ENCODE data around the gene TAS1R1.
"Not testable (repeated sequence)": the region's sequence is repeated elsewhere in the genome, so short reads cannot be mapped to it uniquely, and the experiment has no call there.

The TAS1R1 gene

GRCh38 chr1:6588893-6589520 is 33.9 kb downstream of the TAS1R1 start:
- no peak for DNase-seq (ENCODE audit: low read depth)

DNA sequence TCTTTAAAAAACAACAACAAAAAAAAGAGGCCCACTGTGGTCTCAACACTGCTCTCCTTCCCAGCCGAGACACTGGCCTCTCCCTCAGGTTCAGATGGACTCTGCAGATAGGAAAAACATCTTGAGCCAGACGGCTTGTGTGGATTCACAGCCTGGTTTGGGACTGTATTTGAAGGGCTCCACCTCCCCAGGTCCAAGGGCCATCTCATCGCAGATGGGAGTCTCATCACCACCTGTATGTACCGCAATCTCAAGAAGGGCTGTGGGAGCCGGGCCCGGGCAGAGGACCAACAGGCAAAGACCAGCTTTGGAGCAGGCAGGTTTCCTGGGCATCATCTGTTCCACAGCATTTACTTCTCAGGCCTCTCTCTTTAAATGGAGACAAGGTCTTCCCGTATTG is 34.9 kb downstream of the TAS1R1 start:
- DNase-seq (ENCODE audit: low read depth), result no peak

DNA sequence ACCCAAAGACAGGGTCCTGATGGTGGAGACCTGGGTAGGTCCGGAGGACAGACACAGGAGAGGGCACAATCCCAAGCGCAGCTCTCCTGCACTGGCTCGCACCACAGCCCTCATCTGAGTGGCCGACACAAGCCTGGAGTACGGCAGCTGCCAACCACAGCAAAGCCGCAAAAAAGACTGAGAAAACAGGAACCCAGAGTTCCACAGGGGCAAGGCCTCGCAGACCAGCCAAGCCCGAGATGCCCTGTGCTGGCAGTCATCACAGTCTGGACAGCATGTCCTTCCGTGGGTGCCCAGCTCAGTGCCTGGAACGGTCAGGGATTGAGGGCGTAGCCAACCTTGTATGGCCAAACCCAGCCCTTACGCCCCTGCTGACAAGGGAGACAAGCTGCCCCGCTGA is 36.1 kb downstream of the TAS1R1 start:
- DNase-seq (ENCODE audit: low read depth), result no peak

GRCh38 chr1:6591644-6592043 is 36.5 kb downstream of the TAS1R1 start:
- no peak for DNase-seq (ENCODE audit: low read depth)

- no peak for DNase-seq (ENCODE audit: low read depth)
Measured at GRCh38 chr1:6592441-6592840, 37.3 kb downstream of the TAS1R1 start.

DNA sequence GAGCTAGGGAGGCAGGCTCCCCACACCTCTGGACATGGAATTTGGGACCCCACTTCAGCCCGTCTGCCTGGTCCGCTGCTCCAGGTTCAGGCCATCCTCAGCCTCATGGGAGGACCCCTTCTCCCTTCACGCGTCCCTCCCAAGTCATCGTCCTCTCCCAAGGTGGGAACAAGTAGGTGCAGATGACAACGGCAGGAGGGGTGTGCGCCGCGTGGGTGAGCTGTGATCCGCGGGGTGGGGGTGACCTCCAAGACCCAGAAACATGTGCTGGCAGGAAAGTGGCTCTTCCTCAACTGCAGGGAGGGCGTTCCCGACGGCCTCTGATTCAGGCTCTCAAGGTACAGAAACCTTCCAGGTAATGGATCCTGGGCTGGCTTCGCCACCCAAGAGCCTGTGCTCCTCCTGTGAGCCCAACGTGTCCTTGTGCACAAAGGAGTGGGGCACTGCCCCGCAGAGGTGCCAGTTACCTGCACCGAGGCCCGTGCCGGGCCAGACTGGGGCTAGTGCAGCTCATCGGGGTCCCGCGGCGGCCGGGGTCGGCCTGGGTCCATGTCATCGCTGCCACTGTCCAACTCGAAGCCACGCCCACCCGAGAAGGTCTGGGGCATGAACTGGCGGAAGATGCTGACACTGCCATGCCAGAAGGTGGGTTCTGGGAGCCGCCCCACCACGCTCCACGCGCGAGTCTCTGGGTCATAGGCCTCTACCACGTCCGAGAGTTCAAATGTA is 37.9 kb downstream of the TAS1R1 start:
- no peak for DNase-seq (ENCODE audit: low read depth)

DNA sequence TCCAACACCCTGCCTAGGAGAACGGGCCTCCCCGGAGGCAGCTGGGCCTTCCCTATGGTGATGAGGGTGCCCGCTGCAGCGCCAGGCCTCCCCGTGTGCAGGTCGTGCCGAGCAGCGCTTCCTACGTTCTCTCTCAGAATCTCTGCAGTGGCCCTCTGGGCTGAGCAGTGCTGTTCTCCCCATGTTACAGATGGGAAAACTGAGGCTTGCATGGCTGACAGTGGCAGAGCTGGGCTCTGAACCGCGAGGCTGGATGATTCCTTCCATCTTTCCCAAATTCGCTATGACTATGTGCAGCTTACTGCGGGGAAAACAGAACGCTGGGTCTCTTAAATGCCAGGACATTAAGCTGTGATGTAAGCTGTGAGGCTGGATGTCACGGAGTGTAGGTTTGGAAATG is 38.7 kb downstream of the TAS1R1 start:
- DNase-seq (ENCODE audit: low read depth), result no peak

DNA sequence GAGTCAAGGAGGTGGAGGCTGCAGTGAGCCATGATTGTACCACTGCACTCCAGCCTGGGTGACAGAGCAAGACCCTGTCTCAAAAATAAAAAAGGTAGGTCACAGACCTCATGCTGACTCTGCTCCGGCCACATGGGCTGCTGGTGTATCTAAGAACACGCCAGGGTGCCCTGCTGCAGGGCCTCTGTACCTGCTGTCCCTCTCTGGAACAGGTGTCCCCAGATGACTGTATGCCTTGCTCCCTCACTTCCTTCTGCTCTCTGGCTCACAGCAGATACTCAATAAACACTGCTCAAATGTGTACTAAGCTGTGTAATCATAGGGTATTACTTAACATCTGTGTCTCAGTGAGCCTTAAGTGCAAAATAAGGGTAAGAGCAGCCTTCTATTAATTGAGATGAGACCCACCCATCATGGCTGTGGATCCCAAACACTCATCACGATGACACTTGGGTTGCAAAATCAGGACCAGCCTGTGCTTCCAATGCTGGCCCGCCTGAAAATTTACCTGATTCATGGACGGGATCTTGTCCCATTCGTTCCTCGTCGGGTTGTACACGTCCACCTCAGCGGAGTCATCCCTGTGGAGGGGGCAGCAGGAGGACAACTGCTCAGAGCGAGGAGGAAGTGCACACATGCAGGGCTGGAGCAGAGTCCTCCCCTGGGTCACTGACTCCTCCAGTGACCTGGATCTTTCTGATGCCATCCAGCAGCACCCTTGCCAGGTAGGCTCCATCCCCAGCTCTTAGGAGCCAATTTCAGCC is 40.1 kb downstream of the TAS1R1 start:
- DNase-seq (ENCODE audit: low read depth), result no peak

DNA sequence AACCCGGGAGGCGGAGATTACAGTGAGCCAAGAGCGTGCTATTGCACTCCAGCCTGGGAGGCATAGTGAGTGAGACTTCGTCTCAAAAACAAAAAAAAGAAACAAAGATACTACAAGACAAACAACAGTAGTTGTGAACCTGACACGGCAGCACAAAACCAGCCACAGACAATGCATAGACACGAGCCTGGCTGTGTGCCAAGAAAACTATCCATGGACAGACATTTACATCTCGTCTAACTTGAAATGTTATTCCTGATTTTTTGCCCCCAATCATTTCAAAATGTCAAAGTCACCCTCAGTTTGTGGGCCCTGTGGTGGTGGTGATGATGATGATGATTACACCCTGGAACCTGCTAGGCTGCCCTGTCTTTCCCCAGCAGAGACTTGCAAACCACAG is 41.2 kb downstream of the TAS1R1 start:
- DNase-seq (ENCODE audit: low read depth), result no peak

GRCh38 chr1:6596886-6597776 is 42.0 kb downstream of the TAS1R1 start:
- no peak for DNase-seq (ENCODE audit: low read depth)

GRCh38 chr1:6597777-6598131 is 42.6 kb downstream of the TAS1R1 start:
- DNase-seq (ENCODE audit: low read depth), result no peak

DNA sequence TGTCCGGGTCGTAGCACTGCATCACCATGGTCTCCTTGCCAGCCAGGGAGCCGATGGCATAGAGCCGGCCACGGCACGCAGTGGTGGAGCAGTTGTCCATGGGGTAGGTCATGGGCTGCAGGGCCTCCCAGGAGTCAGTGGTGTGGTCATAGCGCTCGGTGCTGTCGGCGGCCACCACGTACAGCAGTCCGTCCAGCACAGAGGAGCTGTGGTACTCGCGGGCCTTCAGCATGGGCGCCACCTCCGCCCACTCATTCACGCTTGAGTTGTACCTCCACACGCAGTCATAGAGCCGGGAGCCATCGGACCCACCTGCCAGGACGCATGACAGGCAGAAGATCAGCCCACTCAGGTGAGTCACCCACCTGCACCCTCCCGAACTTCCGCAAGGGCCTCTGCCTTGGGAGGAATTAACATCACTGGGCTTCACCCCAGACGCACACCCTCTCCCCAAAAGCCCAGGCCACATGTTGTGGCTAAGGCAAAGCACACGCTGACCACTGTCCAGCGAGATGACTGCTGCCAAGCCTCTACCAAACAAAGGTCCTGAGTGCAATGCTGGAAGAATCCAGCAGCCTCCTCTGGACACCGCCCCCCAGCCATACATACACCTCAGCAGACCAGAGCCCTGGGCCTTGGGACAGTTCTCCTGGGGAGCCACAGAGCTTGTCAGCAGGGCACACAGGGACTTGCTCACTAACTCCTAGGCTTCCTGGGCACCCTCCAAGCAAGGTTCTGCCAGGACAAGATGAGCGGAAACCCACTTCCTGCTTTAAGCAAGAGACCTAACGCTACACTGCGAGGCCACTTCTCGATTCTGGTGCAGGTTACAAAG is 44.3 kb downstream of the TAS1R1 start:
- peak; percentile 49 for DNase-seq (ENCODE audit: low read depth)

DNA sequence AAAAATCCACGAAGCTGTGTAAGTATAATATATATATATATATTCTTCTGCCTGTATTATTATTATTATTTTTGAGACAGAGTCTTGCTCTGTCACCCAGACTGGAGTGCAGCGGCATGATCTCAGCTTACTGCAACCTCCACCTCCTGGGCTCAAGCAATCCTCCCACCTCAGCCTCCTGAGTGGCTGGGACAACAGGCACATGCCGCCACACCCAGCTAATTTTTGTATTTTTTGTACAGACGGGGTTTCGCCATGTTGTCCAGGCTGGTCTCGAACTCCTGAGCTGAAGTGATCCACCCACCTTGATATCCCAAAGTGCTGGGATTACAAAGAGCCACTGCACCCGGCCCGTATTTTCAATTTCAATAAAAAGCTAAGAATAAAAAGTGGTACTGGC is 44.9 kb downstream of the TAS1R1 start:
- not testable (repeated sequence) for DNase-seq (ENCODE audit: low read depth)

GRCh38 chr1:6600410-6601048 is 45.4 kb downstream of the TAS1R1 start:
- DNase-seq (ENCODE audit: low read depth), result no peak

DNA sequence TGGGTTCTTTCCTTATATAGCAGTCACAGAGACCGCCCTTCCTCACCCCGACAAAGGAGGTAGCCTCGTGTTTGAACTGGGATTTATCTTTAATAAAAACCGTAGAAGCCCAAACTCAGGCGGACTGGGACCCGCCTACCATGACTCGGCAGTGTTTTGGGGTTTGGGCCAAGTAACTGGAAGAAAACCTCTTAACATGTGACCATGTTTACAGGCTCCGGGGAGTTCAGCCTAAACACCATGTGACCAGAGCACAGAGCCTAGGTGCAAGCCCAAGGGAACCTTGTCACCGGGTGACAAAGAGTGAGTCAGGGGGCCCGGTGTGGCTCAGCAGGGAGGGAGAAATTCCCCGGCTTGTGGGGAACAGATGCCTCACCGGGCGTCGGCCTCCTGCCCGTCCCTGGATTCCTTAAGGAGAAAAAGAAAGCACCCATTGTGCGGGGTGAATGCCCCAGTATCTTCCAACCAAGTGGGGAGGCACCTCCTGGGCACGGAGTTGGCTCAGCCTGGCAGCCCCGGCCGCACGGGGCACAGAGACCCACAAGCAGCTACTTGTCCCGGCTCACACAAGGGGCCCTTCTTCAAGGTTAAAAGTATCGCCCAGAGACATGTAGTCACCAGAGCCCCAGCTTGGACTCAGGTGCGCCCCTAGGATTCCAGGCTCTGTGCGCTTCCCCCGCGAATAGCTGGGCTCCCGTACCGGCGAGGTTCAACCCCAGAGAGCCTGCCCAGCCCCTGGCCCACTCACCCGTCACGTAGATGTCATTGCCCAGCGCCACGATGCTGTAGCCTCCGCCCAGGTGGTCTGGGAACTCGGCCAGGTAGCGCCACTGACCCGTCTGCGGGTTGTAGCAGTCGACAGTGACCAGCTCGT is 46.2 kb downstream of the TAS1R1 start:
- DNase-seq (ENCODE audit: low read depth), result peak; percentile 69

DNA sequence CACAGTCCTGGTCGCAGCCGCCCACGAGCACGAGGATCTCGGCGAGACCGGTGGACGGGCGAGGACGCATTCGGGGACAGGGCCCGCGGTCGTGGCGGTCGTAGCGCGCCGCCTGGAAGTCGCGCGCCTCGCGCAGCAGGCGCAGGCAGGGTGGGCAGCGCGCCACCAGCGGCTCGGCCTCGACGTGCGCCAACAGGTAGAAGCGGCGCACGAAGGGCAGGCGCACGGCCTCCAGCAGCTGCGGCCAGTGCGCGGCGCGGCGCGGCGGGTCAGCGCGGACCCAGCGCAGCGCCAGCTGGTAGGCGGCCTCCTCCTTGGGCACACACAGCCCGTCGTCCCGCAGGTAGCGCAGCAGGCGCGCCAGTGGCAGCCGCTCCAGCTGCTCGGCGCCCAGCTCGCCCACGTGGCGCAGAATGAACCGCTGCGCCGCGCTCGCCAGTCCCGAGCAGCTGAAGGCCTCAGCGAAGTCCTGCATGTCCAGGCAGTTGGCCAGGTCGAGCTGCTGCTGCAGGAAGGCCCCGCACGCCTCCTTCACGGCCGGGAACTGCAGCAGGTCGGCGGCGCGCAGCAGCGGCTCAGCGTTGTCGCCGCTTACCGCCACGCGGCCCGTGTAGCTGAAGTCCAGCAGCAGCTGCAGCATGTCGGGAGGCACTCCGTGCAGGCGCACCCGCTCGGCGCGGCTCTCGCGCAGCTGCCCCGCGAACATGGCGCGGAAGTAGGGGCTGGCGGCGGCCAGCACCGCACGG is 47.0 kb downstream of the TAS1R1 start:
- DNase-seq (ENCODE audit: low read depth), result no peak

GRCh38 chr1:6602669-6603237 is 47.6 kb downstream of the TAS1R1 start, which contains the start of gene KLHL21:
TSS of gene KLHL21 (minus strand) at chr1:6602869. CDS start at chr1:6602817, 52 bp downstream.
- peak; percentile 89 for DNase-seq (ENCODE audit: low read depth)

DNA sequence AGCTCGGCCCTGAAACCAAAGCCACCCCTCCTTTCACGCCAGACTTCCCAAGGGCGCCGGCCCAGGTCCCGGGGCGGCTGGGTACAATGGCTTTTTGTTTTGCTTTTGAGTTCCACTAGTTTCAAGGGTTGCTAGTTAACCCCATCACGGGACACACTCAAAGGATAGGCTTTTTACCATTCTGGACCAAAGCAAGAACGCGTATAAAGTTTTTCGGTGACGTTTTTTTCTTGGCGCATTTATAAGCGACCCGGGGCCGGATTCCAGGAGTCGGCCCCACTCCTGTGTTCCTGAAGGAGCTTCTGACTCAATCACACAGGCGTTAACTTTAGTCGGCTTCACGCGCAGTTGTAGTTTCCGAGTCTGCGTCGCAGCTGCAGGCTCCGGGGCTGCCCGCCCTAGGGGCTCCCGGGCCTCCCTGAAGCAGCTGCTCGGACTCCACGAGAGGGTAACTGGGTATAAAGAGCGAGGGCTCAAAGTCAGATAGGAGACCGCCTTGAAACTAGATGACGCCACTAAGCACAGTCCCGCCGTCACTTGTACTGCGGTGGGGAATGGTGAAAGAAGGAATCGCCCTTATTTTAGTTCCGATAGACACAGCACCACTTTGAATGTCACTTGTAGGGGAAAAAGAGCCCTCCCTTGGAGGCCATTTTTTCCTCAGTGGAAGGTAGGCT is 48.3 kb downstream of the TAS1R1 start:
- peak; percentile 36 for DNase-seq (ENCODE audit: low read depth)
